ENCODE data around the gene LMNTD1.

The LMNTD1 gene

GRCh38 chr12:25552681-25553080 lies 402 bp downstream of the LMNTD1 start:
- no peak for DNase-seq (ENCODE audit: low spot score)

- peak; percentile 11 for DNase-seq (ENCODE audit: low spot score)
These were observed 2.9 kb downstream of the LMNTD1 start for GRCh38 chr12:25550186-25550585.

- no peak for DNase-seq (ENCODE audit: low spot score)
These were observed 4.0 kb downstream of the LMNTD1 start for GRCh38 chr12:25549120-25549519.

- DNase-seq (ENCODE audit: low spot score): no peak
These were observed 6.8 kb downstream of the LMNTD1 start for GRCh38 chr12:25546318-25546717.

GRCh38 chr12:25533150-25533549 lies 19.9 kb downstream of the LMNTD1 start:
- no peak for DNase-seq (ENCODE audit: low spot score)

GRCh38 chr12:25531502-25532052 lies 21.5 kb downstream of the LMNTD1 start:
- no peak for DNase-seq (ENCODE audit: low spot score)

GRCh38 chr12:25529738-25530137 lies 23.3 kb downstream of the LMNTD1 start:
- no peak for DNase-seq (ENCODE audit: low spot score)

- no peak for DNase-seq (ENCODE audit: low spot score)
These were observed 26.3 kb downstream of the LMNTD1 start for GRCh38 chr12:25526778-25527177.

- DNase-seq (ENCODE audit: low spot score): no peak
These were observed 28.7 kb downstream of the LMNTD1 start for GRCh38 chr12:25524366-25524765.

GRCh38 chr12:25521625-25522256 lies 31.3 kb downstream of the LMNTD1 start:
- DNase-seq (ENCODE audit: low spot score): no peak

- DNase-seq (ENCODE audit: low spot score): no peak
These were observed 34.6 kb downstream of the LMNTD1 start for GRCh38 chr12:25518512-25518911.

GRCh38 chr12:25504744-25505143 lies 48.3 kb downstream of the LMNTD1 start:
- DNase-seq (ENCODE audit: low spot score): no peak

- DNase-seq (ENCODE audit: low spot score): no peak
These were observed 49.4 kb downstream of the LMNTD1 start for GRCh38 chr12:25503666-25504065.

- DNase-seq (ENCODE audit: low spot score): no peak
These were observed 50.5 kb downstream of the LMNTD1 start for GRCh38 chr12:25502596-25502995.

- DNase-seq (ENCODE audit: low spot score): no peak
These were observed 51.0 kb downstream of the LMNTD1 start for GRCh38 chr12:25502118-25502517.

- no peak for DNase-seq (ENCODE audit: low spot score)
These were observed 51.5 kb downstream of the LMNTD1 start for GRCh38 chr12:25501549-25501948.

- DNase-seq (ENCODE audit: low spot score): no peak
These were observed 52.4 kb downstream of the LMNTD1 start for GRCh38 chr12:25500651-25501050.

GRCh38 chr12:25497021-25497420 lies 56.1 kb downstream of the LMNTD1 start:
- DNase-seq (ENCODE audit: low spot score): peak; percentile 10

- DNase-seq (ENCODE audit: low spot score): no peak
These were observed 56.9 kb downstream of the LMNTD1 start for GRCh38 chr12:25496098-25496587.

GRCh38 chr12:25495331-25496097 lies 57.6 kb downstream of the LMNTD1 start:
- peak; percentile 16 for DNase-seq (ENCODE audit: low spot score)

GRCh38 chr12:25494926-25495325 lies 58.2 kb downstream of the LMNTD1 start:
- DNase-seq (ENCODE audit: low spot score): no peak

GRCh38 chr12:25493682-25494081 lies 59.4 kb downstream of the LMNTD1 start:
- no peak for DNase-seq (ENCODE audit: low spot score)

Measured in RKO (cell line).